HCT116 (cell line): Measurements from ENCODE around the gene WDR89. TPM values are rescaled to one million over a fixed set of nuclear protein-coding genes. Genes with fewer than 3 reads are reported as not detected.

Source experiments
- ATAC-seq: fragments of 200-7000 bp; cut with Tn5 transposase; 2 replicates; pipeline ENCODE4 v1.9.1; 2020; ENCODE audit warnings: mild to moderate bottlenecking, moderate library complexity
- BruUV-seq: library from RNA; stranded (reverse); fragments of 400-500 nt; replicated peaks from 2 replicates; lab custom pipeline; 2021; lab: Mats Ljungman, UMichigan
- CTCF ChIA-PET: fragments of 300-600 bp; sonication (Branson Sonifier 250); formaldehyde crosslinking; loops from one replicate; lab custom pipeline; 2021; ENCODE audit warnings: antibody characterized with exemption; lab: Charles Lee
- POLR2A ChIA-PET: fragments of 300-600, 350-600 bp; sonication (Branson Sonifier 250); formaldehyde crosslinking; loops from one replicate; lab custom pipeline; 2021; ENCODE audit warnings: antibody characterized with exemption; lab: Charles Lee
- RAD21 ChIA-PET, 2 experiments: fragments of 300-600 bp; sonication (Branson Sonifier 250); formaldehyde crosslinking; loops; one replicate each; lab custom pipeline; 2023; ENCODE audit warnings: low total read pairs in 2 of 2; ENCODE audit not compliant: uncharacterized antibody in 2 of 2, unreplicated experiment in 2 of 2, low non-redundant PET in 1 of 2; lab: Charles Lee
- DNase-seq: peaks from one replicate; pipeline ENCODE4 v3.0.0-alpha.2; 2010; ENCODE audit warnings: low read depth, low spot score
- H2AFZ ChIP-seq: fragments of 200-600 bp; shearing (Covaris generic), sonication (generic); 2 replicates; pipeline ENCODE4 v1.6.1; 2017; ENCODE audit warnings: low read depth, mixed run types, mixed read lengths, antibody characterized with exemption, low read length; ENCODE audit not compliant: poor library complexity, severe bottlenecking
- H3K27ac ChIP-seq: 2 replicates; pipeline ENCODE4 v1.5.1; 2012; ENCODE audit warnings: low read depth, low read length
- H3K27me3 ChIP-seq: fragments of 200-600 bp; sonication (generic); 2 replicates; pipeline ENCODE4 v1.6.1; 2016; ENCODE audit warnings: mixed run types, low read length, mixed read lengths; ENCODE audit not compliant: insufficient read depth
- H3K36me3 ChIP-seq, 2 experiments: fragments of 200-500 bp in 1 of 2; fragments of 200-600 bp in 1 of 2; sonication (Bioruptor generic) in 1 of 2; sonication (generic) in 1 of 2; 2 replicates each; pipeline versions ENCODE4 v1.5.1 to v1.6.1; 2014 to 2016; ENCODE audit warnings: low read length in 2 of 2, inconsistent platforms in 1 of 2, mixed read lengths in 1 of 2, mixed run types in 1 of 2; ENCODE audit not compliant: insufficient read depth in 2 of 2, control insufficient read depth in 1 of 2
- H3K4me1 ChIP-seq, 2 experiments: fragments of 200-600 bp in 1 of 2; sonication (generic) in 1 of 2; 2 replicates each; pipeline versions ENCODE4 v1.5.1 to v1.6.1; 2012 to 2017; ENCODE audit warnings: low read length in 2 of 2, inconsistent platforms in 1 of 2, mild to moderate bottlenecking in 1 of 2, mixed read lengths in 1 of 2, mixed run types in 1 of 2, moderate library complexity in 1 of 2; ENCODE audit not compliant: insufficient read depth in 2 of 2, control insufficient read depth in 1 of 2
- H3K4me2 ChIP-seq: fragments of 200-600 bp; sonication (generic); 2 replicates; pipeline ENCODE4 v1.6.1; 2017; ENCODE audit warnings: mixed run types, low read length, mixed read lengths
- H3K4me3 ChIP-seq, 2 experiments: fragments of 200-600 bp in 1 of 2; sonication (generic) in 1 of 2; replicated peaks in 1 of 2; 2 replicates each; pipeline ENCODE4 v1.5.1; 2011 to 2016; ENCODE audit warnings: low read length in 2 of 2, control low read depth in 1 of 2, low read depth in 1 of 2, mild to moderate bottlenecking in 1 of 2, mixed read lengths in 1 of 2, mixed run types in 1 of 2
- H3K79me2 ChIP-seq: fragments of 200-600 bp; sonication (generic); 2 replicates; pipeline ENCODE4 v1.6.1; 2017; ENCODE audit warnings: mild to moderate bottlenecking, mixed run types, low read length, moderate library complexity, mixed read lengths; ENCODE audit not compliant: insufficient read depth
- H3K9ac ChIP-seq: fragments of 200-600 bp; sonication (generic); 2 replicates; pipeline ENCODE4 v1.6.1; 2016; ENCODE audit warnings: low read length, mixed read lengths
- H3K9me2 ChIP-seq: fragments of 200-600 bp; sonication (generic), shearing (Covaris generic); 2 replicates; pipeline ENCODE4 v1.6.1; 2017; ENCODE audit warnings: mixed run types, mild to moderate bottlenecking, moderate library complexity; ENCODE audit not compliant: insufficient read depth
- H3K9me3 ChIP-seq, 2 experiments: fragments of 200-500 bp in 1 of 2; fragments of 200-600 bp in 1 of 2; sonication (Bioruptor generic) in 1 of 2; sonication (generic) in 1 of 2; 2 replicates each; pipeline ENCODE4 v1.6.1; 2014 to 2017; ENCODE audit warnings: low read length in 2 of 2, mixed read lengths in 2 of 2, inconsistent platforms in 1 of 2, low read depth in 1 of 2, mild to moderate bottlenecking in 1 of 2, mixed run types in 1 of 2, moderate library complexity in 1 of 2; ENCODE audit not compliant: control insufficient read depth in 1 of 2, insufficient read depth in 1 of 2
- H4K20me1 ChIP-seq: fragments of 200-600 bp; sonication (generic), shearing (Covaris generic); 2 replicates; pipeline ENCODE4 v1.6.1; 2017; ENCODE audit warnings: mixed run types, mild to moderate bottlenecking, moderate library complexity; ENCODE audit not compliant: insufficient read depth
- CBX3 ChIP-seq: IDR thresholded peaks from 2 replicates; pipeline ENCODE4 v1.6.1; 2012; ENCODE audit warnings: low read depth
- CEBPB ChIP-seq: IDR thresholded peaks from 2 replicates; pipeline ENCODE4 v1.6.1; 2012; ENCODE audit warnings: low read depth
- CTCF ChIP-seq, 3 experiments: fragments of 200-600 bp in 1 of 3; sonication (generic) in 1 of 3; IDR thresholded peaks in 2 of 3; conservative IDR thresholded peaks in 1 of 3; 2 replicates each; pipeline ENCODE4 v1.5.1; 2012 to 2017; ENCODE audit warnings: low read depth in 2 of 3, low read length in 2 of 3, antibody characterized with exemption in 1 of 3, borderline replicate concordance in 1 of 3, control low read depth in 1 of 3, mild to moderate bottlenecking in 1 of 3, mixed read lengths in 1 of 3, mixed run types in 1 of 3, moderate library complexity in 1 of 3; ENCODE audit not compliant: insufficient read depth in 1 of 3
- EGR1 ChIP-seq: IDR thresholded peaks from 2 replicates; pipeline ENCODE4 v1.6.1; 2012; ENCODE audit warnings: low read depth
- ELF1 ChIP-seq: IDR thresholded peaks from 2 replicates; pipeline ENCODE4 v1.6.1; 2012; ENCODE audit warnings: low read depth, borderline replicate concordance
- EZH2 ChIP-seq: fragments of 200-600 bp; sonication (generic); IDR thresholded peaks from 2 replicates; pipeline ENCODE4 v1.6.1; 2017; ENCODE audit warnings: antibody characterized with exemption, mixed run types
- EZH2phosphoT487 ChIP-seq: fragments of 200-600 bp; IDR thresholded peaks from 2 replicates; pipeline ENCODE4 v1.6.1; 2018; ENCODE audit warnings: antibody characterized with exemption, borderline replicate concordance
- FOSL1 ChIP-seq: IDR thresholded peaks from 2 replicates; pipeline ENCODE4 v1.6.1; 2012; ENCODE audit warnings: low read depth
- POLR2A ChIP-seq: IDR thresholded peaks from 2 replicates; pipeline ENCODE4 v1.7.0; 2011; ENCODE audit warnings: borderline replicate concordance; ENCODE audit not compliant: insufficient read depth, insufficient read length; ENCODE audit errors: extremely low read depth
- POLR2AphosphoS5 ChIP-seq: IDR thresholded peaks from 2 replicates; pipeline ENCODE4 v1.6.1; 2011; ENCODE audit warnings: mild to moderate bottlenecking, low read depth, low read length, moderate library complexity
- RAD21 ChIP-seq: IDR thresholded peaks from 2 replicates; pipeline ENCODE4 v1.6.1; 2012; ENCODE audit warnings: low read depth, mild to moderate bottlenecking
- SP1 ChIP-seq: IDR thresholded peaks from 2 replicates; pipeline ENCODE4 v1.6.1; 2012; ENCODE audit warnings: low read depth
- SRF ChIP-seq: IDR thresholded peaks from 2 replicates; pipeline ENCODE4 v1.6.1; 2012; ENCODE audit warnings: low read depth
- TCF7L2 ChIP-seq: IDR thresholded peaks from 2 replicates; pipeline ENCODE4 v1.7.0; 2011; ENCODE audit warnings: borderline replicate concordance, inconsistent platforms; ENCODE audit not compliant: insufficient read depth, insufficient read length; ENCODE audit errors: extremely low read depth
- YY1 ChIP-seq: IDR thresholded peaks from 2 replicates; pipeline ENCODE4 v1.6.1; 2011; ENCODE audit warnings: low read length, low read depth, moderate library complexity, mild to moderate bottlenecking; ENCODE audit not compliant: insufficient replicate concordance; ENCODE audit errors: extremely low read depth
- ZNF274 ChIP-seq: fragments of 200-500 bp; sonication (Bioruptor generic); IDR thresholded peaks from 2 replicates; pipeline ENCODE4 v1.6.1; 2014; ENCODE audit warnings: mild to moderate bottlenecking, low read depth, low read length, inconsistent platforms
- intact Hi-C: fragments of 100-400 bp; cut with micrococcal nuclease; formaldehyde crosslinking; loops from 2 replicates; pipeline ENCODE4 v1.10.0; 2022
- total RNA-seq: library from RNA; stranded (reverse); gene quantifications from one replicate; pipeline ENCODE4 v1.2.1, GENCODE V29; 2021; ENCODE audit not compliant: unreplicated experiment
- TF ChIP-seq, protein P1 (sequence below): IDR thresholded peaks from 2 replicates; pipeline ENCODE4 v1.6.1; 2012; ENCODE audit warnings: low read depth
- TF ChIP-seq, protein P2 (sequence below): IDR thresholded peaks from 2 replicates; pipeline ENCODE4 v1.6.1; 2012

The WDR89 gene
- total RNA-seq, 1 experiment from 2014 or later = 22.8 TPM

GRCh38 chr14:63632932-63633514, 8.6 kb downstream of the WDR89 start:
- Histone ChIP-seq H3K27ac (no peak overlapping the region), H3K4me3 (no peak overlapping the region), H3K9me3 (no peaks in the 10 kb centered on the region; a peak in 1 of 4 replicates), H3K79me2 (peaks cover 96% of the 10 kb centered on the region), H3K4me1 (no peaks in the 10 kb centered on the region), H3K9me2 (no peaks in the 10 kb centered on the region), H4K20me1 (0 out of 2 replicates have a peak, but pooled peaks cover 4% of the 10 kb centered on the region), H3K27me3 (no peaks in the 10 kb centered on the region), H2AFZ (no peak overlapping the region), H3K36me3 (peaks cover 0 to 6% of the 10 kb centered on the region in 2 experiments; a peak in 1 of 4 replicates), H3K4me2 (no peak overlapping the region), H3K9ac (no peak overlapping the region)
- ChIA-PET POLR2A (no interaction called here), RAD21 (no interaction called here), CTCF (interaction anchor here (1.4 to 2.1 kb wide), 3 partner anchors 9 to 244 kb away, joined by 6 to 14 read pairs (median 6); partner anchors contain the start of gene WDR89)
- ATAC-seq (peak; percentile 70), DNase-seq (peak; percentile 7)
- no peak for TF ChIP-seq TCF7L2
- TF ChIP-seq EZH2phosphoT487 = no peak
- TF ChIP-seq YY1 = no peak
- no peak for TF ChIP-seq EZH2
- TF ChIP-seq FOSL1 = no peak
- no peak for TF ChIP-seq POLR2AphosphoS5
- TF ChIP-seq ZNF274 = no peak
- TF ChIP-seq, protein P1, sequence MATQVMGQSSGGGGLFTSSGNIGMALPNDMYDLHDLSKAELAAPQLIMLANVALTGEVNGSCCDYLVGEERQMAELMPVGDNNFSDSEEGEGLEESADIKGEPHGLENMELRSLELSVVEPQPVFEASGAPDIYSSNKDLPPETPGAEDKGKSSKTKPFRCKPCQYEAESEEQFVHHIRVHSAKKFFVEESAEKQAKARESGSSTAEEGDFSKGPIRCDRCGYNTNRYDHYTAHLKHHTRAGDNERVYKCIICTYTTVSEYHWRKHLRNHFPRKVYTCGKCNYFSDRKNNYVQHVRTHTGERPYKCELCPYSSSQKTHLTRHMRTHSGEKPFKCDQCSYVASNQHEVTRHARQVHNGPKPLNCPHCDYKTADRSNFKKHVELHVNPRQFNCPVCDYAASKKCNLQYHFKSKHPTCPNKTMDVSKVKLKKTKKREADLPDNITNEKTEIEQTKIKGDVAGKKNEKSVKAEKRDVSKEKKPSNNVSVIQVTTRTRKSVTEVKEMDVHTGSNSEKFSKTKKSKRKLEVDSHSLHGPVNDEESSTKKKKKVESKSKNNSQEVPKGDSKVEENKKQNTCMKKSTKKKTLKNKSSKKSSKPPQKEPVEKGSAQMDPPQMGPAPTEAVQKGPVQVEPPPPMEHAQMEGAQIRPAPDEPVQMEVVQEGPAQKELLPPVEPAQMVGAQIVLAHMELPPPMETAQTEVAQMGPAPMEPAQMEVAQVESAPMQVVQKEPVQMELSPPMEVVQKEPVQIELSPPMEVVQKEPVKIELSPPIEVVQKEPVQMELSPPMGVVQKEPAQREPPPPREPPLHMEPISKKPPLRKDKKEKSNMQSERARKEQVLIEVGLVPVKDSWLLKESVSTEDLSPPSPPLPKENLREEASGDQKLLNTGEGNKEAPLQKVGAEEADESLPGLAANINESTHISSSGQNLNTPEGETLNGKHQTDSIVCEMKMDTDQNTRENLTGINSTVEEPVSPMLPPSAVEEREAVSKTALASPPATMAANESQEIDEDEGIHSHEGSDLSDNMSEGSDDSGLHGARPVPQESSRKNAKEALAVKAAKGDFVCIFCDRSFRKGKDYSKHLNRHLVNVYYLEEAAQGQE = no peak
- TF ChIP-seq CTCF (IDR thresholded peaks at IDR 0.05 in 2 of 3, conservative IDR thresholded peaks at IDR 0.05 in 1 of 3; ENCODE audit: borderline replicate concordance in 1 of 3, insufficient read depth in 1 of 3, low read depth in 2 of 3, low read length in 2 of 3) = peak; percentile 45 to 66 (median 59); a peak in 5 of 6 replicates
- TF ChIP-seq CEBPB = no peak
- TF ChIP-seq EGR1 = no peak
- TF ChIP-seq SRF = no peak
- no peak for TF ChIP-seq POLR2A
- no peak for TF ChIP-seq CBX3
- TF ChIP-seq, protein P2, sequence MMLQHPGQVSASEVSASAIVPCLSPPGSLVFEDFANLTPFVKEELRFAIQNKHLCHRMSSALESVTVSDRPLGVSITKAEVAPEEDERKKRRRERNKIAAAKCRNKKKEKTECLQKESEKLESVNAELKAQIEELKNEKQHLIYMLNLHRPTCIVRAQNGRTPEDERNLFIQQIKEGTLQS = no peak
- no peak for TF ChIP-seq SP1
- TF ChIP-seq ELF1 = no peak
- TF ChIP-seq RAD21 = peak; percentile 44
- intact Hi-C loops = loop anchor here (2.0 to 5.0 kb wide), 2 partner anchors 138 to 246 kb away; no protein-coding TSS in a partner anchor
- no TSS peak for BruUV-seq
